LNCaP clone FGC (cell line): Measurements from ENCODE around the gene TAF11.

ENCODE experiments used
- DNase-seq: peaks from one replicate; pipeline ENCODE4 v3.0.0-alpha.2; 2011; ENCODE audit warnings: low read depth
- H3K4me3 ChIP-seq: 2 replicates; pipeline ENCODE4 v1.5.1; 2011; ENCODE audit warnings: mild to moderate bottlenecking, low read depth, low read length, control low read depth
- CTCF ChIP-seq: IDR thresholded peaks from 2 replicates; pipeline ENCODE4 v1.5.1; 2012; ENCODE audit warnings: mild to moderate bottlenecking; ENCODE audit not compliant: control insufficient read depth, insufficient read depth; ENCODE audit errors: extremely low read depth

TAF11 gene

GRCh38 chr6:34877259-34877658 lies 10.6 kb downstream of the TAF11 start:
- no peak for DNase-seq
- H3K4me3 ChIP-seq: no peak overlapping the region
- no peak for TF ChIP-seq CTCF

GRCh38 chr6:34876472-34876871 lies 11.4 kb downstream of the TAF11 start:
- no peak for DNase-seq

GRCh38 chr6:34875292-34876213 lies 12.3 kb downstream of the TAF11 start:
- no peak for TF ChIP-seq CTCF

More at GRCh38 chr6:34876472-34876871, 11.4 kb downstream of the TAF11 start:
- H3K4me3 ChIP-seq: no peak overlapping the region
- TF ChIP-seq CTCF: no peak

GRCh38 chr6:34872332-34872731 lies 15.5 kb downstream of the TAF11 start:
- no peak for TF ChIP-seq CTCF
- H3K4me3 ChIP-seq: no peak overlapping the region
- no peak for DNase-seq

More at GRCh38 chr6:34875292-34876213, 12.3 kb downstream of the TAF11 start:
- H3K4me3 ChIP-seq: no peak overlapping the region
- DNase-seq: no peak

- DNase-seq: no peak
- no peak overlapping the region for H3K4me3 ChIP-seq
- no peak for TF ChIP-seq CTCF
Measured at GRCh38 chr6:34871853-34872252, 16.0 kb downstream of the TAF11 start.

GRCh38 chr6:34867484-34867883 lies 20.4 kb downstream of the TAF11 start:
- no peak for DNase-seq
- TF ChIP-seq CTCF: no peak
- no peak overlapping the region for H3K4me3 ChIP-seq
